Muscle layer of colon (tissue), 2 donors: ENCODE results near the gene DIP2C.
"Not testable (repeated sequence)": the region's sequence is repeated elsewhere in the genome, so short reads cannot be mapped to it uniquely, and the experiment has no call there.

Experiments
- H3K27ac ChIP-seq: one replicate; pipeline ENCODE4 v1.7.0; 2013; ENCODE audit warnings: low read depth, mild to moderate bottlenecking, low read length, moderate library complexity
- H3K27me3 ChIP-seq, 2 donors: one replicate each; pipeline ENCODE4 v1.7.0; 2013; ENCODE audit warnings: low read length in 2 of 2, mild to moderate bottlenecking in 2 of 2; ENCODE audit not compliant: insufficient read depth in 2 of 2, control insufficient read depth in 1 of 2
- H3K36me3 ChIP-seq: one replicate; pipeline ENCODE4 v1.7.0; 2013; ENCODE audit warnings: mild to moderate bottlenecking, low read length; ENCODE audit not compliant: insufficient read depth
- H3K4me1 ChIP-seq: one replicate; pipeline ENCODE4 v1.7.0; 2013; ENCODE audit warnings: mild to moderate bottlenecking, low read length; ENCODE audit not compliant: insufficient read depth
- H3K4me3 ChIP-seq, 2 donors: one replicate each; pipeline ENCODE4 v1.7.0; 2013; ENCODE audit warnings: low read length in 2 of 2, low read depth in 1 of 2, mild to moderate bottlenecking in 1 of 2, moderate library complexity in 1 of 2
- H3K9ac ChIP-seq: one replicate; pipeline ENCODE4 v1.7.0; 2013; ENCODE audit warnings: low read length
- H3K9me3 ChIP-seq: one replicate; pipeline ENCODE4 v1.7.0; 2013; ENCODE audit warnings: mild to moderate bottlenecking, low read length
- donor health status: abdominal sarcoma.
- donor health status: Adenocarcinoma of cecum.

Gene DIP2C

DNA sequence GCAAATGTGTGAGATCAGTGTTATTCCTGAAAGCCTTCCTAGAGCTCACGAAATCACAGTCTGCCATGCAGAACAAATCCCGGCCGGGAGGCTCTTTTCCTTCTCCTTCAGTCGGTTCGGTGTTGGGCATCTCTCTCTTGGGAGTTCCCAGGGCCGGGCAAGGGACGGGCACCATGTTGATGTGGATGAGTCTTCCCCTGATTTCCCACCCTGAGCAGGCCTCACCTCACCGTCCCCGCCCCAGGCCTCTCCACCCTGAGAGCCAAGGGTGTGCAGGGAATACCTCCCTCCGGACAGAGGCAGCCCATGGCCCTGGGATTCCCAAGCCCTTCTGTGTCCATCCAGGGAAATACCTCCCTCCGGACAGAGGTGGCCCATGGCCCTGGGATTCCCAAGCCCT is 28.0 kb upstream of the DIP2C start:
- H3K9me3 ChIP-seq: no peaks in the 10 kb centered on the region
- no peak overlapping the region for H3K27ac ChIP-seq
- no peaks in the 10 kb centered on the region for H3K27me3 ChIP-seq
- no peaks in the 10 kb centered on the region for H3K36me3 ChIP-seq
- H3K9ac ChIP-seq: no peak overlapping the region
- H3K4me3 ChIP-seq: no peak overlapping the region
- no peaks in the 10 kb centered on the region for H3K4me1 ChIP-seq

DNA sequence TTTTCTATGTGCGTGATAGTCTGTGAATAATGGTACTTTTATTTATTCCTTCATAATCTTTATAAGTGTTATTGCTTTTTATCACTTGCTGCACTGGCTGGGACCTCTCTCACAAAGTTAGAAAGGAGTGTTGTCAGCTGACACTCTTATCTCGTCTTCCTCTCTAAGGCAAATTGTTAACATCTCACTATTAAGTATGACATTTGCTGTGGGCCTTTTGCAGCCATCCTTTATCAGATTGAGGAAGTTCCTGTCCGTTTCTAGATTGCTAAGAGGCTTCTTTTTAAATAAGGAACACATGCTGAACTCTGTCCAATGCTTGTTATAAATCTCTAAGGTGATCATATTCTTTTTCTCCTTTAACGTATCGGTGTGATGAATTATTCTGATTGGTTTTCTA is 27.4 kb upstream of the DIP2C start:
- Histone ChIP-seq H3K27me3 (no peaks in the 10 kb centered on the region), H3K4me3 (no peak overlapping the region), H3K4me1 (no peaks in the 10 kb centered on the region), H3K27ac (no peak overlapping the region), H3K9ac (no peak overlapping the region), H3K36me3 (no peaks in the 10 kb centered on the region), H3K9me3 (no peaks in the 10 kb centered on the region)

DNA sequence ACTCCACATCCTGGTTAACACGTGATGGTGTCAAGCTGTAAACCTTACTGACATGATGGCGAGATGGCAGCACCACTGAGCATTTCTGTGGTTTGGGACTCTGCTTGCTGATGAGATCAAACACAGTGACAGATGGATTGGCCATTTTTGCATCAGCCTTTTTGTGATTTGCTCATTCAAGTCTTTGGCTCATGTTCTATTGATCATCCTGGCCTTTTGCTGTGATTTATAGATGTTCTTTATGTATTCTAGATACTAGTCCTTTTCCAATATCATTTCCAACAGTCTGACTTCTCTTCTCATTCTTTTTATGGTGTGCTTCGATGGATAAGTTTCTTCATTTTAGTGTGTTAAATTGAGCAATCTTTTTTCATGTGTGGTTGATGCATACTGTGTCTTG is 24.7 kb upstream of the DIP2C start:
- Histone ChIP-seq H3K27me3 (no peaks in the 10 kb centered on the region), H3K4me1 (no peaks in the 10 kb centered on the region), H3K4me3 (no peak overlapping the region), H3K27ac (no peak overlapping the region), H3K9me3 (no peaks in the 10 kb centered on the region), H3K9ac (no peak overlapping the region), H3K36me3 (no peaks in the 10 kb centered on the region)

DNA sequence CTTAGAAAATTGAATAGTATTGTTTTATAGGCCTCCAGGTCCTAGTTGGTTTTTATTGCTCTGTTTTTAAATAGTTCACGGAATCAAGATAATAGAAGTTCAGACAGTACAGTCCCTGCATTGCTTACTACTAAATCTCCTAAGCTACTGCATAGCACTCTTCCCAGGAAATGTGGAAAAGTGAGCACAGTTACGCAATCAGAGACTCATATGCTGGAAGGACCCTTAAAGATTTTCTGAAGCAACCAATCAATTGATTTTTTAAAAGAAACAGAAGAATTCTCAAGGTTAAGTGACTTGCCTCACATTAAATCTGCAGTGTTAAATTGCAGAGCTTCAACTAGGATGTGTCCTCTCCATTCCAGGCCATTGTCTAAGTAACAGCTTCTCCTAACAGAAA is 23.1 kb upstream of the DIP2C start:
- H3K4me1 ChIP-seq: no peaks in the 10 kb centered on the region

DNA sequence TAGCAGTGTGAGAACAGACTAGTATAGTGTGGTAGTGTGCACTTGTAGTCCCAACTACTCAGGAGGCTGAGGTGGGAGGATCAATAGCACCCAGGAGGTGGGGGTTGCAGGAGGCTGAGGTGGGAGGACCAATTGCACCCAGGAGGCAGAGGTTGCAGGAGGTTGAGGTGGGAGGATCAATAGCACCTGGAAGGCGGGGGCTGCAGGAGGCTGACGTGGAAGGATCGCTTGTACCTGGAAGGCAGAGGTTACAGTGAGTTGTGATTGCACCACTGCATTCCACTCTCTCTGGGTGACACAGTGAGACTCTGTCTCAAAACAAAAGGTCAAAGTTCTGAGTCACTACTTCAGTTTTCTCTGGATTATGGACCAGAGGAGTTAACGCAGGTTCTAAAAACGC is 22.6 kb upstream of the DIP2C start:
- no peaks in the 10 kb centered on the region for H3K4me1 ChIP-seq
- no peak overlapping the region for H3K4me3 ChIP-seq
- no peaks in the 10 kb centered on the region for H3K36me3 ChIP-seq
- H3K27ac ChIP-seq: no peak overlapping the region
- H3K9ac ChIP-seq: no peak overlapping the region
- no peaks in the 10 kb centered on the region for H3K27me3 ChIP-seq
- no peaks in the 10 kb centered on the region for H3K9me3 ChIP-seq

More for the DNA sequence above, 23.1 kb upstream of the DIP2C start:
- no peak overlapping the region for H3K4me3 ChIP-seq
- no peak overlapping the region for H3K9ac ChIP-seq
- no peaks in the 10 kb centered on the region for H3K27me3 ChIP-seq
- no peak overlapping the region for H3K27ac ChIP-seq
- no peaks in the 10 kb centered on the region for H3K9me3 ChIP-seq
- no peaks in the 10 kb centered on the region for H3K36me3 ChIP-seq

DNA sequence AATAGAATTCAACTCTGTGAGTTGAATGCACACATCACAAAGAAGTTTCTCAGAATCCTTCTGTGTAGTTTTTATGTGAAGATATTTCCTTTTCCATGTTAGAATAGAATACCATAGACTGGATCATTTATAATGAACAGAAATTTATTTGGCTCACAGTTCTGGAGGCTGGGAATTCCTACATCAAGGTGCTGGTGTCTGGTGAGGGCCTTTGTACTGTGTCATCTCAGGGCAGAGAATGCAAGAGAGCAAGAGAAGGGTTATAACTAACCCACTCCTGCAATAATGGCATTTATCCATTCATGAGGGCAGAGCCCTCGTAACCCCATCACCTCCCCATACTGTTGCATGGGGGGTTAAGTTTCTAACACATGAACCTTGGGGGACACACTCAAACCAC is 18.4 kb upstream of the DIP2C start:
- H3K4me3 ChIP-seq: no peak overlapping the region
- H3K9me3 ChIP-seq: peaks cover 7% of the 10 kb centered on the region
- H3K27me3 ChIP-seq: no peaks in the 10 kb centered on the region
- H3K9ac ChIP-seq: no peak overlapping the region
- H3K27ac ChIP-seq: no peak overlapping the region
- H3K4me1 ChIP-seq: no peaks in the 10 kb centered on the region
- no peaks in the 10 kb centered on the region for H3K36me3 ChIP-seq

DNA sequence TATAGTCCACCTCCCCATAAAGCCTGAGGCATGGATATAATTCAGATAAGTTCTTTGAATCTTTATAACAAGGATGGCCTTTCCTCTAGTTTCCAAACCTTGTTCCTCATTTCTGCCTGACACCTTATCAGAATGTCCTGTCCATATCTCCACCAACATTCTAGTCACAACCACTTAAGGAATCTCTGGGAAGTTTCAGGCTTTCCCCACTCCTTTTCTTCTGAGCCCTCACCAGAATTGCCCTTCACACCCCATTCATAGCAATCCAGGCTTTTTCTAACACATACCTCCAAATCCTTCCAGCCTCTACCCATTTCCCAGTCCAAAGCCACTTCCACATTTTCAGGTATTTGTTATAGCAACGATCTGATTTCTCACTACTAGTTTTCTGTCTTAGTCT is 18.0 kb upstream of the DIP2C start:
- Histone ChIP-seq H3K27ac (no peak overlapping the region), H3K36me3 (no peaks in the 10 kb centered on the region), H3K9ac (no peak overlapping the region), H3K4me1 (no peaks in the 10 kb centered on the region), H3K27me3 (no peaks in the 10 kb centered on the region), H3K9me3 (peaks cover 7% of the 10 kb centered on the region), H3K4me3 (no peak overlapping the region)

DNA sequence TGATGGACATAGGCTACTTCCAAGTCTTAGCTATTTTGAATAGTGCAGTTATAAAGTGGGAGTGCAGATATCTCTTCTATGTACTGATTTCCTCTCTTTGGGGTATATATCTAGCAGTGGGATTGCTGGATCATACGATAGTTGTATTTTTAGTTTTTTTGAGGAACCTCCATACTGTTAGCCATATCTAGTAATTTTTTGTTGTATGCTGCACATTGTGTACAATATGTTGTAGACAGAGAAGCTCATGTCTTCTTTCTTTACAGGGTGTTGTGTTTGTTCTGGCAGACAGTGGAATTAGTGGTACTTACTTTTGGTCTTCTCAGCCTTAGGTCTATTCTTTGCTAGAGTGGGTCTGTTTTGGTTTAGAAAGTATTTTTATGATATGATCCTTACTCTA is 13.7 kb upstream of the DIP2C start:
- Histone ChIP-seq H3K9ac (no peak overlapping the region), H3K4me3 (no peak overlapping the region), H3K36me3 (no peaks in the 10 kb centered on the region), H3K4me1 (no peaks in the 10 kb centered on the region), H3K27ac (no peak overlapping the region), H3K9me3 (peaks cover 7% of the 10 kb centered on the region), H3K27me3 (no peaks in the 10 kb centered on the region)

DNA sequence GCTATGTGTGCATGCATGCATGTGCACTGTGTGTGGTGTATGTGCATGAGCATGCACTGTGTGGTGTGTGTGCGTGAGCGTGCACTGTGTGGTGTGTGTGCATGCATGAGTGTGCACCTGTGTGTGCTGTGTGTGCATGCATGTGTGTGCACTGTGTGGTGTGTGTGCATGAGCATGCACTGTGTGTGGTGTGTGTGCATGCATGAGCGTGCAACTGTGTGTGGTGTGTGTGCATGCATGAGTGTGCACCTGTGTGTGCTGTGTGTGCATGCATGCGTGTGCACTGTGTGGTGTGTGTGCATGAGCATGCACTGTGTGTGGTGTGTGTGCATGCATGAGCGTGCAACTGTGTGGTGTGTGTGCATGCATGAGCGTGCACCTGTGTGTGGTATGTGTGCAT is 10.7 kb upstream of the DIP2C start:
- H3K9me3 ChIP-seq, H3K4me3 ChIP-seq, H3K36me3 ChIP-seq, H3K9ac ChIP-seq, H3K4me1 ChIP-seq, H3K27ac ChIP-seq, H3K27me3 ChIP-seq: not testable (repeated sequence)

DNA sequence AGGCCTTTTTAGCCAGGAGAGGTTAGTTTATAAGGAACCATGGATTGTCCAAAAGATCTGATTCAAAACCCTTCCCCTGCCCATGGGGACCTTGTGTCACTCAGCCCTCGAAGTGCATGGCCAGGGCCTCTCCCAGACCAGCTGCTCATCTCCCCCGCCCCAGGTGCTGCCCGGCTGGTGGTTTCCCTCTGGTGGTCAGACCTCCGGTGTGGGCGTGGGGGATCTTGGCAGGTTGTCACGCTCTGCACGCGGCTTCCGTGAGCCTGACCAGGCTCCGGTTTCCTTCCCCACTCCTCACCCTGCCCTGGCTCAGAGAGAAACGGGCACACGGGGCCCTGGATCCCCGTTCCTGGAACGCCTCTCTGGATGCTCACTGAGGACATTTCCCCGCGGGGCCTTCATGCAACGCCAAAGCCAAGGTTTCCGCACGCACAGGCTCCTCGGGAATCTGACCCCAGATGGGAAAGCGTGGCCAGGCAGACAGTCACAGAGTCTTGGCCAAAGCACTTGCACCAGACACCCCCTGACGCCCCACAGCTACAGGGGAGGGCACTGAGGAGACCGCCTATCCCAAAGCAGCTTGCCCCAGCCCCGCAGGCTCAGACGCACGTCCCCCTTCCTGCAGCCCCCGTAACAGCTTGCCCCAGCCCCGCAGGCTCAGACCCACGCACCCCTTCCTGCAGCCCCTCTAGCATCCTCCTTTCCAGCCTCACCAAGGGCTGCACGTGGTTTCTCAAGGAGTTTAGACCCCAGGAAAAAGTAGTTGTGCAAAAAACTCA is 7.8 kb upstream of the DIP2C start:
- no peak overlapping the region for H3K4me3 ChIP-seq
- no peaks in the 10 kb centered on the region for H3K27me3 ChIP-seq
- no peaks in the 10 kb centered on the region for H3K36me3 ChIP-seq
- H3K27ac ChIP-seq: no peak overlapping the region
- H3K9me3 ChIP-seq: no peaks in the 10 kb centered on the region
- no peaks in the 10 kb centered on the region for H3K4me1 ChIP-seq
- no peak overlapping the region for H3K9ac ChIP-seq

DNA sequence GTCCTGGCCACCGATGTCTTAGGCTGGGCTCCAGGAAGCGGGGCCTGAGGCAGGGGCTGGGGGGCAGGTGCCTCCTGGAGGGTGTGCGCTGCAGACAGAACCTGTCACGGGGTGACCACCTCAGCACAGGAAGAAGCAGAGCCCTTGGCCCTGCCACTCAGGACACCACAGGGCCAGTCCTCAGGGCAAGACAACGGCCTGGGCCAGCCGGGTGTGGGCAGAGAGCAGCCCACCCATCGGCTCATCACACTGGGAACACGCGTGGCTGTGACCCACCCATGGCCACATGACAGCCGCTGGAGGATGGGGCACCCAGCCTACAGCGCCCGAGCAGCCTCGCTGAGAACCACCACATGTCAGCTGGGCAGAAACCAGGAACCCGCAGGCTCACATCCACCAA is 5.9 kb upstream of the DIP2C start:
- Histone ChIP-seq H3K9ac (no peak overlapping the region), H3K27me3 (no peaks in the 10 kb centered on the region), H3K4me3 (no peak overlapping the region), H3K9me3 (no peaks in the 10 kb centered on the region), H3K4me1 (peaks cover 2% of the 10 kb centered on the region), H3K27ac (no peak overlapping the region), H3K36me3 (no peaks in the 10 kb centered on the region)

DNA sequence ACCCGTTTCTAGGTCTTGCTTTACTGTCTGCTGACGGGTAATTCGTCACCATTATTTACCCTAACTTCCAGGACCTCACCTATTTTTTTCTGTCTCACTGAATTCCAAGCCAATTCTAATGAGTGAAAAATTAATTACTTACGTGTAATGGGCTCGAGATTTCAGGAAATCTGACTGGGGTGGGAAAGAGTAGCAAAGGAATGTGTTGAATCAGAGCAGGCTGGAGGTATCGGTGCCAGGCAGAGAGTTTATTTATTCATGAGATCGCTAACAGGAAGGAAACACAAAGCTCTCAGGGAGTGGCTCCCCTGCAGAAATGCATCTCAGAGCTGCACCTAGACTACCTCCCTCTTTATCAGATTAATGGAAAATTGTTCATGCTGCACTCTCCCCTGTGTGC is 4.0 kb upstream of the DIP2C start:
- no peaks in the 10 kb centered on the region for H3K36me3 ChIP-seq
- H3K9me3 ChIP-seq: no peaks in the 10 kb centered on the region
- H3K4me3 ChIP-seq: no peak overlapping the region
- no peaks in the 10 kb centered on the region for H3K27me3 ChIP-seq
- H3K9ac ChIP-seq: no peak overlapping the region
- H3K27ac ChIP-seq: no peak overlapping the region
- peaks cover 6% of the 10 kb centered on the region for H3K4me1 ChIP-seq
